AG09309 (cell line): ENCODE data around the gene JUNB.

ENCODE experiments used
- DNase-seq: peaks from one replicate; pipeline ENCODE4 v3.0.0-alpha.2; 2010; ENCODE audit warnings: low read depth
- H3K4me3 ChIP-seq: 2 replicates; pipeline ENCODE4 v1.5.1; 2011; ENCODE audit warnings: mild to moderate bottlenecking, low read depth, low read length, moderate library complexity; ENCODE audit not compliant: control insufficient read depth
- CTCF ChIP-seq: IDR thresholded peaks from 2 replicates; pipeline ENCODE4 v1.5.1; 2011; ENCODE audit warnings: mild to moderate bottlenecking, low read depth, low read length, inconsistent platforms; ENCODE audit not compliant: insufficient read depth, control insufficient read depth; ENCODE audit errors: missing control alignments

Gene JUNB

GRCh38 chr19:12833738-12834565 lies 42.7 kb downstream of the JUNB start:
- peak overlapping the region; percentile 34 for H3K4me3 ChIP-seq
- TF ChIP-seq CTCF = no peak
- no peak for DNase-seq

- no peak for TF ChIP-seq CTCF
- DNase-seq = no peak
- H3K4me3 ChIP-seq = peak within 1 kb of the TSS; percentile 34
Observed at GRCh38 chr19:12834566-12834943, 43.3 kb downstream of the JUNB start, which contains the start of gene RTBDN. Gene RTBDN (minus strand): TSS chr19:12834579. CDS start chr19:12829979, 4,600 bp downstream.

GRCh38 chr19:12834976-12835757 lies 43.9 kb downstream of the JUNB start:
- no peak for TF ChIP-seq CTCF
- DNase-seq = no peak
- no peak overlapping the region for H3K4me3 ChIP-seq

- no peak for TF ChIP-seq CTCF
- no peak overlapping the region for H3K4me3 ChIP-seq
- no peak for DNase-seq
Observed at GRCh38 chr19:12836529-12836863, 45.2 kb downstream of the JUNB start.

- DNase-seq = no peak
- TF ChIP-seq CTCF = no peak
Observed at GRCh38 chr19:12837225-12837624, 45.9 kb downstream of the JUNB start.

GRCh38 chr19:12838182-12838885 lies 47.0 kb downstream of the JUNB start, which contains the start of gene MAST1:
Gene MAST1 (plus strand): TSS chr19:12838515. CDS start chr19:12838573, 58 bp downstream.
- TF ChIP-seq CTCF = peak; percentile 28
- H3K4me3 ChIP-seq = peak within 1 kb of the TSS; percentile 11
- no peak for DNase-seq

More at GRCh38 chr19:12837225-12837624, 45.9 kb downstream of the JUNB start:
- no peak overlapping the region for H3K4me3 ChIP-seq
